Small intestine (tissue), 7 donors: ENCODE data around the gene C2orf42. TPM values are rescaled to one million over a fixed set of nuclear protein-coding genes. Genes with fewer than 3 reads are reported as not detected.

Experiments used
- DNase-seq, 2 donors: peaks; one replicate each; pipeline versions ENCODE4 v3.0.0 to v3.0.0-alpha.2; 2013
- FAIRE-seq: peaks from 2 replicates; lab custom pipeline; 2012; peaks lifted over from hg19 to GRCh38; lab: Jason Lieb, UNC
- H3K27ac ChIP-seq, 3 donors: one replicate each; pipeline ENCODE4 v1.5.1; 2013; ENCODE audit warnings: low read length in 2 of 3, mild to moderate bottlenecking in 2 of 3, control low read depth in 1 of 3, inconsistent platforms in 1 of 3, low read depth in 1 of 3, moderate library complexity in 1 of 3
- H3K27me3 ChIP-seq, 3 donors: one replicate each; pipeline ENCODE4 v1.6.1; 2013; ENCODE audit warnings: low read length in 3 of 3, inconsistent platforms in 1 of 3; ENCODE audit not compliant: control insufficient read depth in 3 of 3, insufficient read depth in 3 of 3
- H3K36me3 ChIP-seq, 3 donors: one replicate each; pipeline ENCODE4 v1.6.1; 2013; ENCODE audit warnings: low read length in 3 of 3, inconsistent platforms in 1 of 3, low read depth in 1 of 3, mild to moderate bottlenecking in 1 of 3, moderate library complexity in 1 of 3; ENCODE audit not compliant: control insufficient read depth in 3 of 3, insufficient read depth in 2 of 3
- H3K4me1 ChIP-seq, 3 donors: one replicate each; pipeline ENCODE4 v1.6.1; 2013; ENCODE audit warnings: low read length in 2 of 3, inconsistent platforms in 1 of 3, low read depth in 1 of 3, mild to moderate bottlenecking in 1 of 3, moderate library complexity in 1 of 3; ENCODE audit not compliant: control insufficient read depth in 3 of 3, insufficient read depth in 2 of 3
- H3K4me3 ChIP-seq, 3 donors: one replicate each; pipeline ENCODE4 v1.5.1; 2013; ENCODE audit warnings: low read length in 3 of 3, control low read depth in 1 of 3, inconsistent platforms in 1 of 3, low read depth in 1 of 3, mild to moderate bottlenecking in 1 of 3, moderate library complexity in 1 of 3
- H3K9me3 ChIP-seq, 2 donors: one replicate each; pipeline ENCODE4 v1.6.1; 2013; ENCODE audit warnings: low read depth in 1 of 2, low read length in 1 of 2; ENCODE audit not compliant: control insufficient read depth in 2 of 2, insufficient read depth in 1 of 2
- WGBS, 3 donors: extraction: QIAGEN DNeasy Blood & Tissue Kit; methylation state at CpG; one replicate each; pipeline ENCODE4 v1.1.7; 2013; 5-methylcytosine and 5-hydroxymethylcytosine counted together
- polyA plus RNA-seq, 4 donors: library from polyadenylated mRNA; stranded (reverse) in 3 of 4; unstranded in 1 of 4; fragments of 200-250 nt in 3 of 4; fragments of 120-200 nt in 1 of 4; gene quantifications; one replicate each; pipeline versions ENCODE4 v1.2.1 to v1.2.3, GENCODE V29; 2013
- donor health status: healthy with polysubstance abuse.
- donor health status: control.
- donor health status: control.
- donor health status: Bipolar disorder and iron deficiency.
- donor health status: healthy.

C2orf42 gene
- polyA plus RNA-seq, 4 donors, result 4.3 to 11.9 (median 7.0) TPM

GRCh38 chr2:70212298-70212932 is 21.6 kb upstream of the C2orf42 start:
- Histone ChIP-seq H3K9me3 (no peaks in the 10 kb centered on the region), H3K4me3 (no peak overlapping the region), H3K27me3 (no peaks in the 10 kb centered on the region), H3K4me1 (peaks cover 0 to 2% (median 0%) of the 10 kb centered on the region in 3 donors), H3K36me3 (peaks cover 5 to 27% (median 10%) of the 10 kb centered on the region in 3 donors), H3K27ac (no peak overlapping the region)
- FAIRE-seq (no peak), DNase-seq (no peak)
- 91 to 92% (median 92%) methylated on average over 3 of the region's 3 CpGs for WGBS, 3 donors

- H3K27me3 ChIP-seq, result no peaks in the 10 kb centered on the region
- no peak overlapping the region for H3K4me3 ChIP-seq
- H3K27ac ChIP-seq, result no peak overlapping the region
- no peak for DNase-seq
- no peaks in the 10 kb centered on the region for H3K9me3 ChIP-seq
- H3K4me1 ChIP-seq, result peaks cover 0 to 2% (median 0%) of the 10 kb centered on the region in 3 donors
- FAIRE-seq, result no peak
- H3K36me3 ChIP-seq, result peaks cover 5 to 22% (median 7%) of the 10 kb centered on the region in 3 donors
- WGBS, 3 donors, result 80 to 82% (median 81%) methylated on average over 2 of the region's 2 CpGs
Observed at GRCh38 chr2:70211595-70211994, 20.8 kb upstream of the C2orf42 start.

- no peaks in the 10 kb centered on the region for H3K27me3 ChIP-seq
- no peaks in the 10 kb centered on the region for H3K4me1 ChIP-seq
- WGBS, 3 donors, result 84 to 92% (median 90%) methylated on average over 8 of the region's 8 CpGs
- no peak overlapping the region for H3K27ac ChIP-seq
- no peak overlapping the region for H3K4me3 ChIP-seq
- DNase-seq (no peak), FAIRE-seq (no peak)
- no peaks in the 10 kb centered on the region for H3K9me3 ChIP-seq
- peaks cover 0 to 9% (median 0%) of the 10 kb centered on the region in 3 donors for H3K36me3 ChIP-seq
Observed at GRCh38 chr2:70204452-70204851, 13.6 kb upstream of the C2orf42 start.

GRCh38 chr2:70203086-70203485 is 12.3 kb upstream of the C2orf42 start:
- H3K27ac ChIP-seq, result no peak overlapping the region
- no peaks in the 10 kb centered on the region for H3K4me1 ChIP-seq
- no peaks in the 10 kb centered on the region for H3K27me3 ChIP-seq
- FAIRE-seq, result no peak
- no peak for DNase-seq
- H3K4me3 ChIP-seq, result no peak overlapping the region
- no peaks in the 10 kb centered on the region for H3K9me3 ChIP-seq
- WGBS, 3 donors, result 33 to 75% (median 54%) methylated on average over 5 of the region's 5 CpGs
- peaks cover 0 to 2% (median 0%) of the 10 kb centered on the region in 3 donors for H3K36me3 ChIP-seq

- no peak overlapping the region for H3K4me3 ChIP-seq
- 43 to 77% (median 62%) methylated on average over 9 of the region's 9 CpGs for WGBS, 3 donors
- peaks cover 0 to 2% (median 0%) of the 10 kb centered on the region in 3 donors for H3K36me3 ChIP-seq
- H3K4me1 ChIP-seq, result no peaks in the 10 kb centered on the region
- FAIRE-seq (no peak), DNase-seq (no peak)
- H3K9me3 ChIP-seq, result no peaks in the 10 kb centered on the region
- H3K27me3 ChIP-seq, result no peaks in the 10 kb centered on the region
- H3K27ac ChIP-seq, result no peak overlapping the region
Observed at GRCh38 chr2:70202236-70202806, 11.5 kb upstream of the C2orf42 start.

GRCh38 chr2:70201831-70202230 is 11.0 kb upstream of the C2orf42 start:
- Histone ChIP-seq H3K27ac (no peak overlapping the region), H3K36me3 (no peaks in the 10 kb centered on the region), H3K4me3 (no peak overlapping the region), H3K27me3 (no peaks in the 10 kb centered on the region), H3K9me3 (peaks cover 0 to 3% of the 10 kb centered on the region in 2 donors), H3K4me1 (no peaks in the 10 kb centered on the region)
- FAIRE-seq (no peak), DNase-seq (no peak)
- WGBS, 3 donors, result 91 to 96% (median 93%) methylated on average over 6 of the region's 6 CpGs

- H3K9me3 ChIP-seq, result peaks cover 0 to 3% of the 10 kb centered on the region in 2 donors
- no peaks in the 10 kb centered on the region for H3K27me3 ChIP-seq
- H3K27ac ChIP-seq, result no peak overlapping the region
- DNase-seq (no peak), FAIRE-seq (no peak)
- H3K4me3 ChIP-seq, result no peak overlapping the region
- no peaks in the 10 kb centered on the region for H3K36me3 ChIP-seq
- WGBS, 3 donors, result 79 to 97% (median 91%) methylated on average over 3 of the region's 3 CpGs
- H3K4me1 ChIP-seq, result no peaks in the 10 kb centered on the region
Observed at GRCh38 chr2:70201225-70201768, 10.5 kb upstream of the C2orf42 start.

GRCh38 chr2:70199320-70199864 is 8.6 kb upstream of the C2orf42 start:
- no peaks in the 10 kb centered on the region for H3K4me1 ChIP-seq
- DNase-seq (no peak), FAIRE-seq (no peak)
- H3K36me3 ChIP-seq, result no peaks in the 10 kb centered on the region
- no peaks in the 10 kb centered on the region for H3K27me3 ChIP-seq
- peaks cover 0 to 3% of the 10 kb centered on the region in 2 donors for H3K9me3 ChIP-seq
- no peak overlapping the region for H3K27ac ChIP-seq
- WGBS, 3 donors, result 81 to 89% (median 82%) methylated on average over 4 of the region's 4 CpGs
- no peak overlapping the region for H3K4me3 ChIP-seq
